HL-60 (cell line): ENCODE results near the gene SYTL3.

Experiments used
- DNase-seq, 2 experiments: peaks; one replicate each; pipeline ENCODE4 v3.0.0-alpha.2; 2010 to 2020; ENCODE audit warnings: low read depth in 1 of 2, low spot score in 1 of 2
- H3K27ac ChIP-seq: fragments of 250-450 bp; sonication (Bioruptor Pico); replicated peaks from 2 replicates; pipeline ENCODE4 v1.5.1; 2020; ENCODE audit warnings: mild to moderate bottlenecking, moderate library complexity
- H3K27me3 ChIP-seq: fragments of 250-450 bp; sonication (Bioruptor Pico); 2 replicates; pipeline ENCODE4 v1.5.1; 2021; ENCODE audit warnings: mild to moderate bottlenecking, moderate library complexity; ENCODE audit not compliant: insufficient read depth, poor library complexity, severe bottlenecking
- H3K4me3 ChIP-seq: replicated peaks from 2 replicates; pipeline ENCODE4 v1.5.1; 2011; ENCODE audit warnings: mild to moderate bottlenecking, control low read depth, low read length; ENCODE audit not compliant: insufficient read depth
- GABPA ChIP-seq: IDR thresholded peaks from 2 replicates; pipeline ENCODE4 v1.6.1; 2012; ENCODE audit warnings: low read depth
- POLR2AphosphoS5 ChIP-seq: IDR thresholded peaks from 2 replicates; pipeline ENCODE4 v1.6.1; 2012; ENCODE audit warnings: low read depth
- SPI1 ChIP-seq: IDR thresholded peaks from 2 replicates; pipeline ENCODE4 v1.6.1; 2012; ENCODE audit warnings: low read depth, mild to moderate bottlenecking, borderline replicate concordance
- TF ChIP-seq, protein P1 (sequence below): IDR thresholded peaks from one replicate; pipeline ENCODE4 v1.5.1; 2011; ENCODE audit warnings: low read length, control low read depth, inconsistent platforms; ENCODE audit not compliant: insufficient read depth
- TF ChIP-seq, protein P2 (sequence below): IDR thresholded peaks from 2 replicates; pipeline ENCODE4 v1.6.1; 2012; ENCODE audit warnings: low read depth; ENCODE audit not compliant: insufficient replicate concordance

SYTL3 gene

DNA sequence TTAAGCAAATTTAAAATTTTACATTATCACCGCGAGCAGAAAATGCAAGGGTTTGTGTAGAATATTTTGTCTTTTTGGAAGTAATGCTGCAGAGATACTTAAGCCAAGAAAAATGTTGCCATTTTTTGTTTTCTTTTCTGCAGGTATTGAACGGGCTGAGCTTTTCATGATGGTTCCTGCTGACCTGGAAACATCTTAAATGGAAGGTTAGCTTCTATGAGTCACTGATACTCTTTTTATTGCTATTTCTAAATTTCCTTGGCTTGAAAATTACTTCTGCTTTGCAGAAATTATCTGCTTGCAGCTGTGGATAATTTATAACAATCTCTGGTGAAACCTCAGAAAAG, 12.7 kb downstream of the SYTL3 start:
- Histone ChIP-seq H3K27ac (no peak overlapping the region), H3K4me3 (no peak overlapping the region), H3K27me3 (peaks cover 42% of the 10 kb centered on the region)
- no peak for DNase-seq
- no peak for TF ChIP-seq POLR2AphosphoS5
- no peak for TF ChIP-seq SPI1
- TF ChIP-seq, protein P1, sequence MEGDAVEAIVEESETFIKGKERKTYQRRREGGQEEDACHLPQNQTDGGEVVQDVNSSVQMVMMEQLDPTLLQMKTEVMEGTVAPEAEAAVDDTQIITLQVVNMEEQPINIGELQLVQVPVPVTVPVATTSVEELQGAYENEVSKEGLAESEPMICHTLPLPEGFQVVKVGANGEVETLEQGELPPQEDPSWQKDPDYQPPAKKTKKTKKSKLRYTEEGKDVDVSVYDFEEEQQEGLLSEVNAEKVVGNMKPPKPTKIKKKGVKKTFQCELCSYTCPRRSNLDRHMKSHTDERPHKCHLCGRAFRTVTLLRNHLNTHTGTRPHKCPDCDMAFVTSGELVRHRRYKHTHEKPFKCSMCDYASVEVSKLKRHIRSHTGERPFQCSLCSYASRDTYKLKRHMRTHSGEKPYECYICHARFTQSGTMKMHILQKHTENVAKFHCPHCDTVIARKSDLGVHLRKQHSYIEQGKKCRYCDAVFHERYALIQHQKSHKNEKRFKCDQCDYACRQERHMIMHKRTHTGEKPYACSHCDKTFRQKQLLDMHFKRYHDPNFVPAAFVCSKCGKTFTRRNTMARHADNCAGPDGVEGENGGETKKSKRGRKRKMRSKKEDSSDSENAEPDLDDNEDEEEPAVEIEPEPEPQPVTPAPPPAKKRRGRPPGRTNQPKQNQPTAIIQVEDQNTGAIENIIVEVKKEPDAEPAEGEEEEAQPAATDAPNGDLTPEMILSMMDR, result no peak
- no peak for TF ChIP-seq GABPA
- TF ChIP-seq, protein P2, sequence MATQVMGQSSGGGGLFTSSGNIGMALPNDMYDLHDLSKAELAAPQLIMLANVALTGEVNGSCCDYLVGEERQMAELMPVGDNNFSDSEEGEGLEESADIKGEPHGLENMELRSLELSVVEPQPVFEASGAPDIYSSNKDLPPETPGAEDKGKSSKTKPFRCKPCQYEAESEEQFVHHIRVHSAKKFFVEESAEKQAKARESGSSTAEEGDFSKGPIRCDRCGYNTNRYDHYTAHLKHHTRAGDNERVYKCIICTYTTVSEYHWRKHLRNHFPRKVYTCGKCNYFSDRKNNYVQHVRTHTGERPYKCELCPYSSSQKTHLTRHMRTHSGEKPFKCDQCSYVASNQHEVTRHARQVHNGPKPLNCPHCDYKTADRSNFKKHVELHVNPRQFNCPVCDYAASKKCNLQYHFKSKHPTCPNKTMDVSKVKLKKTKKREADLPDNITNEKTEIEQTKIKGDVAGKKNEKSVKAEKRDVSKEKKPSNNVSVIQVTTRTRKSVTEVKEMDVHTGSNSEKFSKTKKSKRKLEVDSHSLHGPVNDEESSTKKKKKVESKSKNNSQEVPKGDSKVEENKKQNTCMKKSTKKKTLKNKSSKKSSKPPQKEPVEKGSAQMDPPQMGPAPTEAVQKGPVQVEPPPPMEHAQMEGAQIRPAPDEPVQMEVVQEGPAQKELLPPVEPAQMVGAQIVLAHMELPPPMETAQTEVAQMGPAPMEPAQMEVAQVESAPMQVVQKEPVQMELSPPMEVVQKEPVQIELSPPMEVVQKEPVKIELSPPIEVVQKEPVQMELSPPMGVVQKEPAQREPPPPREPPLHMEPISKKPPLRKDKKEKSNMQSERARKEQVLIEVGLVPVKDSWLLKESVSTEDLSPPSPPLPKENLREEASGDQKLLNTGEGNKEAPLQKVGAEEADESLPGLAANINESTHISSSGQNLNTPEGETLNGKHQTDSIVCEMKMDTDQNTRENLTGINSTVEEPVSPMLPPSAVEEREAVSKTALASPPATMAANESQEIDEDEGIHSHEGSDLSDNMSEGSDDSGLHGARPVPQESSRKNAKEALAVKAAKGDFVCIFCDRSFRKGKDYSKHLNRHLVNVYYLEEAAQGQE, result no peak

DNA sequence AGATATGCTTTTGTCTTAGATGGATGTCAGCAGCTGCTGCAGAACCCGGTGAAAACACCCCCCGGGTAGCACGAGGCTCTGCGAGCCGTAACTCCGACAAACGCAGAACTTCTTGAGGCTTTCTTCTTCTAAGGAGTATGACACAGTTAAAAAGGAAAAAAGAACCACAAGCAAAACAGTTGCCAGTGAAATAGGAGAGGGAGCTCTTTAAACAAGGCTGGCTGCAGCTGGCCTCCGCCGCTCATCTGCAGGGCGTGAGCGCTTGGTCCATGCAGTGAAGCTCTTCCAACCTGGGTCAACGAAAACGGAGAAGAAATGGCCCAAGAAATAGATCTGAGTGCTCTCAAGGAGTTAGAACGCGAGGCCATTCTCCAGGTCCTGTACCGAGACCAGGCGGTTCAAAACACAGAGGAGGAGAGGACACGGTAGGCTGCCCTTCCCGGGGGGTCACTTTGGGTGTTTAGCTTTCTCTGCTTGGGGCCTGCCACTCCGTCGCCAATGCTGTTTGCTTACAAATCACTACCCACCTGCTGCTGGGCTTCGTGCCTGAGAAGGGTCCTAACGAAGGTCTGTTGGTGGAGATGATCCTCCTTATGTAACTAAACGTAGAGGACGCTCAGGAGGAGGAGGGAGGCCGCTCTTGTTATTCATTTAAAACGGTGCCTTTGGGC, 13.2 kb downstream of the SYTL3 start:
- no peak for DNase-seq
- no peak for TF ChIP-seq POLR2AphosphoS5
- TF ChIP-seq, protein P2, result no peak
- no peak for TF ChIP-seq GABPA
- no peak for TF ChIP-seq SPI1
- TF ChIP-seq, protein P1, result no peak
- no peak overlapping the region for H3K27ac ChIP-seq
- peaks cover 42% of the 10 kb centered on the region for H3K27me3 ChIP-seq
- no peak overlapping the region for H3K4me3 ChIP-seq

DNA sequence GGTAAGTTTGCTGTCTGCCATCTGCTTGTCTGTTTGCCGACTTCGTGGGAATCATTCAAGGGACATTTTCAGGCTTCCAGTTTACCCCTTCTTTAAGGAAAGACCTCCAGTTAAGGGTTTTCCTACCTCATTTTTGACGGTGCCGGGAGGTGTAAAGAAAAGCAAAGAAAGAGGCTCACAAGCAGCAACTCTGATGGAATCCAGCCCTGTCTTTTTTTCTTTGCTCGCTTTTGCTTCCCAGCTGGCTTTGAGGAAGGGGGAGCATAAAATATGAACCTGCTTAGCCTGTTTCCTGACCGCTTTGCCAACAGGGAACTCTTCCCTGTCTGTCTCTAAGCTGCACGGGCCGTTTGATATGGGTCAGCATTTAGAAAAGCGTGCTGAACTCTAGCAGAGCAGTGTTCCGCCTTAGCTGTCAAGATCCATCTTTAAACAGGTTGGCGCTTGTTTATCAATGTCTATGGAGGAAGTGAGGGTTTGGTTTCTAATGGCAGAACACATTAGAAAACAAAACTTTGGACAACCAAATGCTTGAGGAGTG, 13.8 kb downstream of the SYTL3 start:
- no peak for DNase-seq
- no peak overlapping the region for H3K4me3 ChIP-seq
- peaks cover 43% of the 10 kb centered on the region for H3K27me3 ChIP-seq
- no peak overlapping the region for H3K27ac ChIP-seq
- TF ChIP-seq POLR2AphosphoS5 (no peak), SPI1 (no peak), GABPA (no peak)
- TF ChIP-seq, protein P1, result no peak
- TF ChIP-seq, protein P2, result no peak
